GM13976 (cell line): Measurements from ENCODE around the gene ADAM17.

Source experiments
- DNase-seq: peaks from one replicate; pipeline ENCODE4 v3.0.0; 2012; ENCODE audit warnings: low spot score
- in situ Hi-C: fragments of 300-500 bp; cut with MboI; formaldehyde crosslinking; loops from one replicate; pipeline ENCODE4 v1.12.0; 2022; ENCODE audit warnings: low sequenced_read_pairs, mixed read lengths, inconsistent platforms; ENCODE audit not compliant: unreplicated experiment
- TF ChIP-seq, protein P1 (sequence below): IDR thresholded peaks from 2 replicates; pipeline ENCODE4 v1.5.1; 2012; ENCODE audit warnings: borderline replicate concordance, mild to moderate bottlenecking; ENCODE audit not compliant: insufficient read depth; ENCODE audit errors: extremely low read depth, missing control alignments, control extremely low read depth

The ADAM17 gene

DNA sequence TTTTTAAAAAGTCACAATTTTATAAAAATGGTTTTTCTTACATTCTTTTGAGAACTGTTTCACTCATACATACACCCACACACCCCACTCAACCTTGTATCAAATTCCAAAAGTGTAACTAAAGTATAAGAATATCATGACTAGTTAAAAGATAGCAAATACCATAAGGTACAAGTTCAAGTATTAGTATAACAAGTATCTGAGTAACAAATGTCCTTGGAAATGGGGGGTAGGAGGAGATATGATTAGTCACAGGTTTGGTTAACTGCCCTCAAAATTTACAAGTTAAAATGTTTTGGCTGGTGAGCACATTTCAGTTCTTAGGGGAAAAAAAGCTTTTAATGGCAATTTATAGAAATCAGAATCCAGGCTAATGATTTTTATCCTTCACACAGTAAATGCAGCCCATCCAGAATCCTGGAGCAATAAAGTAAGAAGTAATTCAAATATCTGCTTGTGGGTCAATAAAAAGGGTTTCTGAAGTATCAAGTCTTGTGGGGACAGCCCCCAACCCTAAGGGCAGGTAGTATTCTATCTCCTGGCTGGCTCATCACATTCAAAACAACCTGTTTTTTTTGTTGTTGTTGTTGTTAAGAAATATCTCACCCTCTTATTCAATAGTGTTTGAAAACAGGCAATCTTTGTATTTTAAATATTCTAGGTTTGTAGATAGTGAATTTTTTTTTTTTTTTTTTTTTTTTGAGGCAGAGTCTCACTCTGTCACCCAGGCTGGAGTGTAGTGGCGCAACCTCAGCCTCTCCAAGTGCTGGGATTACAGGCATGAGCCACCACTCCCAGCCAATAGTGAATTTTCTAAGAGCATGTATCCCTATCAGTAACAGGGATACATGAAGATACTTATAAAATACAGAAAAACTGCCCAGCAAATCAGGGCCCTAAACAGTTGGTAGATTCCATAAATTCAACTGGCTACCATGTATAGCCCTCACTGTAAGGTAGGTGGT is 66.8 kb downstream of the ADAM17 start:
- no peak for DNase-seq
- in situ Hi-C loops, result no loop called here
- TF ChIP-seq, protein P1, sequence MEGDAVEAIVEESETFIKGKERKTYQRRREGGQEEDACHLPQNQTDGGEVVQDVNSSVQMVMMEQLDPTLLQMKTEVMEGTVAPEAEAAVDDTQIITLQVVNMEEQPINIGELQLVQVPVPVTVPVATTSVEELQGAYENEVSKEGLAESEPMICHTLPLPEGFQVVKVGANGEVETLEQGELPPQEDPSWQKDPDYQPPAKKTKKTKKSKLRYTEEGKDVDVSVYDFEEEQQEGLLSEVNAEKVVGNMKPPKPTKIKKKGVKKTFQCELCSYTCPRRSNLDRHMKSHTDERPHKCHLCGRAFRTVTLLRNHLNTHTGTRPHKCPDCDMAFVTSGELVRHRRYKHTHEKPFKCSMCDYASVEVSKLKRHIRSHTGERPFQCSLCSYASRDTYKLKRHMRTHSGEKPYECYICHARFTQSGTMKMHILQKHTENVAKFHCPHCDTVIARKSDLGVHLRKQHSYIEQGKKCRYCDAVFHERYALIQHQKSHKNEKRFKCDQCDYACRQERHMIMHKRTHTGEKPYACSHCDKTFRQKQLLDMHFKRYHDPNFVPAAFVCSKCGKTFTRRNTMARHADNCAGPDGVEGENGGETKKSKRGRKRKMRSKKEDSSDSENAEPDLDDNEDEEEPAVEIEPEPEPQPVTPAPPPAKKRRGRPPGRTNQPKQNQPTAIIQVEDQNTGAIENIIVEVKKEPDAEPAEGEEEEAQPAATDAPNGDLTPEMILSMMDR, result no peak

DNA sequence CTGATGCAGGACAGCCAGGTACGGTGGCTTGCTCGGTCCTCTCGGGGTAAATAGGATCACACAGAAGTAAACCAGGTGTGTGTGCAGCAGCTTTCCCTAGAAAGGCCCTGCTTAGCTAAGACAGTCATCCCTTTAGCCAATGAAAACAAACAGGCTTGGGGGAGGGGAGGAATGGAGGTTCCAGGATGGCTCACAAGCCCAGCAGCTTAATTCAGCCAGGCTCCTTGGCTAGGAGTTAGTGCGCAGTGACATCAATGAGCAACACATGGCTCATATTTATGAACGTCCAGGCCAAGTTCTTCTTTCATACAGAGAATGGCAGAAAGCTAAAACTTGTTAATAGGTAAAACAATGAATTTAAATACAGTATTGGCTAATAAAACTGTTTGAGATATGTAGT is 71.1 kb downstream of the ADAM17 start:
- in situ Hi-C loops, result no loop called here
- DNase-seq, result no peak
- TF ChIP-seq, protein P1, result no peak

DNA sequence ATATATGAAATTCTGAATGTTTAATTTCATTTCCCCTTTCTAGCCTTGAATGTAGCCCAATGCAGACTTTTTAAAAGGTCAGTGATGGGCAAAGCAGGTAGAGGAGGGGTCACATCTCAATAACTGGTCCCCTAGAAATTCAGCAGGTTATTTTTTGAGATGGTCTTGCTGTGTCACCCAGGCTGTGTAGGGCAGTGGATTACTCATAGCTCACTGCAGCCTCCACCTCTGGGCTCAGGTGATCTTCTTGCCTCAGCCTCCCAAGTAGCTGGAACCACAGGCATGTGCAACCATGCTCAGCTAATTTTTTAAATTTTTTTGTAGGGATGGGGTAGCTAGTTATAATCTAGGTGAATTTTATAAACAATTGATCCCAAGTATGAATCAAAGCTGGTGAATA is 72.5 kb downstream of the ADAM17 start:
- in situ Hi-C loops, result no loop called here
- TF ChIP-seq, protein P1, result no peak
- no peak for DNase-seq

DNA sequence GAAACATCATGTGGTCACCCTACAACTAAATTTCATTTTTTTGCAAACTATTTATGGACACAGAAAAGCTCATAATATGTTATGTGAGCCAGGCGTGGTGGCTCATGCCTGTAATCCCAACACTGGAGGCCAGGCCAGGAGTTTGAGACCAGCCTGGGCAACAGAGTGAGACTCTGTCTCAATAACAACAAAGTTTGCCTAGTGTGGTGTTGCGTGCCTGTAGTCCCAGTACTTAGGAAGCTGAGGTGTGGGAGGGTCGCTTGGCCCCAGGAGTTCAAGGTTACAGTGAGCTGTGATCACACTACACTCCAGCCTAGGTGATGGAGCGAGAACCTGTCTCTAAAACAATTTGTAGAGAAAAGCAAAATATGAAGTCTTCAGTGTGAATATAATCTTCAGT is 75.5 kb downstream of the ADAM17 start:
- DNase-seq, result no peak
- TF ChIP-seq, protein P1, result no peak
- in situ Hi-C loops, result no loop called here

DNA sequence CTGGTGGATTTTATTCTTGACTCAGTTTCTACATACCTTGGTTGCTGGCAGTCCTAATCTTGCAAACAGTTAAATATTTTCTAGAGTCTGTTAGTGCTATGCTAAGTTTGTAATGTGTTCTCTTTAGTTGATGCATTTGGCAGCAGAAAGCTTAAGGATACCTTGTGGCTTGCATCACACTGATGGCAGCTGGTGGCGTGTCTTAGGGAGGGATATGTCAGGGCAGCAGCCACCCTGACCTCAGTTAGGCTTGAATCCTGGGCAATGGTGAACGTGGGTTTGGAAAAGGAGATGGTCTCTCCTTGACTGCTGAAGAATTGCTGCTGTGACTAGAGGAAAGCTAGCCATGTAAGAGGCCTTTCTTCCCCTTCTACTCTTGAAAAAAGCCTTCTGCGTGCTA is 77.1 kb downstream of the ADAM17 start:
- in situ Hi-C loops, result no loop called here
- TF ChIP-seq, protein P1, result no peak
- no peak for DNase-seq

DNA sequence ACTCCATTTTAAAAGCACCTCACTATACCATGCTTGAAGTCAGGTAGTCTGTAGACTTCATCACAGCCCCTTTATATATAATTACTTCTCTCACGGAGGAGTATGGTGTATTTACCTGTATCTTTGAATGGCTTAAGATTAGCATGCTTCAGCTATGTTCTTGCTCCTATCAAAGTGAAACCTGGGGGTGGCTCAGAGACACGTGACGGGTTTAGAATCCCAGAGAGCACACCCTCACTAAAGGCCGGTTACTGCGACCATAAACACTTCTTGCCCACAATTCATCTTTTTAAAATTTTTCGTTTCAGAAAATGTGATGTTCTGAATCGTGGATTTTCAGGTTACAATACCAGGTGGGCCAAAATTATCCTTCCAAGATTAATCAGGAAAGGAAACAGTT is 77.7 kb downstream of the ADAM17 start:
- TF ChIP-seq, protein P1, result no peak
- DNase-seq, result no peak
- in situ Hi-C loops, result no loop called here
